ENCODE results near the gene ABHD12. TPM values are rescaled to one million over a fixed set of nuclear protein-coding genes. Genes with fewer than 3 reads are reported as not detected.

ABHD12 gene
- total and polyA plus RNA-seq, 2 donors: 30.9 to 34.3 TPM

GRCh38 chr20:25277941-25278521 lies 112.6 kb downstream of the ABHD12 start:
- 94% methylated on average over 19 of the region's 19 CpGs for WGBS
- no peaks in the 10 kb centered on the region for H3K36me3 ChIP-seq (ENCODE audit: insufficient read depth)
- no peak overlapping the region for H3K27ac ChIP-seq (ENCODE audit: low read depth)
- H3K4me1 ChIP-seq (ENCODE audit: insufficient read depth): no peaks in the 10 kb centered on the region
- DNase-seq (ENCODE audit: extremely low spot score): no peak
- H3K4me3 ChIP-seq (ENCODE audit: low read depth, low read length): no peak overlapping the region

- Histone ChIP-seq H3K4me3 (ENCODE audit: low read depth, low read length) (no peak overlapping the region), H3K36me3 (ENCODE audit: insufficient read depth) (no peaks in the 10 kb centered on the region), H3K4me1 (ENCODE audit: insufficient read depth) (no peaks in the 10 kb centered on the region), H3K27ac (ENCODE audit: low read depth) (no peak overlapping the region)
- WGBS: 86% methylated on average over 24 of the region's 24 CpGs
- no peak for DNase-seq (ENCODE audit: extremely low spot score)
Measured at GRCh38 chr20:25277051-25277801, 113.4 kb downstream of the ABHD12 start.

- no peak overlapping the region for H3K27ac ChIP-seq (ENCODE audit: low read depth)
Measured at GRCh38 chr20:25276533-25277050, 114.0 kb downstream of the ABHD12 start.

DNA sequence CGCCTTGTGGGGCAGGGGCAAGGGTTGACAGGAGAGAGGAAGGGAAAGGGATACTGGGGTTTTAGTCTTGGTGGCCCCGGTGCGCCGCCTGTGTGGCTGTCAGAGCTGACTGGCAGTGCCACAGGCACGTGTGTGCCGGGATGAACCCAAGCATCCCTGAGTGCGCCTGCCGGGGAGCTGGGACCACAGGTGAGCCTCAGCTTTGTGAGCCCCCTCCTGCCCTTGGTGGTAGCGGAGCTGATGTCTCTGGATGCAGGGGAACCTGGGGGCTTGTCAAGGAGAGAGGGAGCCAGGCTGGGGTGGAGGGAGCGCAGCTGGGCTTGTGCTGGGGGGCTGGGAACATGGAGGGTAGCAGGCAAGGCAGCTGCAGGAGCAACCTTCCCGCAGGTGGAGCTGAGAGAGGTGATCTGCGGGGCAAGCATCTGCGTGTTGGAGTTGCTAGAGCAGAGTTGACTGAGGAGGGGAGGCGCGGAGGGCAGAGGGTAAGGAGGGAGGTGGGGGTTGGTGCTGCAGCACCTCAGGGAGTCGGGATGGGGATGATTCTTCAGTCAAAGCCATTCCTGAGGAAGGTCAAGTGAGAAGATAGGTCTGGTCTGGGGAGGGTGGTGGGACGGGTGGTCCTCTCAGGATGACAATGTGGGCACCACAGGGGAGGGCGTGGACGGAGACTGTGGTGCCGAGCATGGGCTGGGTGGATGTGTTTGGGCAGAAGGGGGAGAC lies 114.7 kb downstream of the ABHD12 start:
- Histone ChIP-seq H3K36me3 (ENCODE audit: insufficient read depth) (no peaks in the 10 kb centered on the region), H3K4me3 (ENCODE audit: low read depth, low read length) (no peak overlapping the region), H3K4me1 (ENCODE audit: insufficient read depth) (no peaks in the 10 kb centered on the region), H3K27ac (ENCODE audit: low read depth) (no peak overlapping the region)
- no peak for DNase-seq (ENCODE audit: extremely low spot score)
- 93% methylated on average over 20 of the region's 20 CpGs for WGBS

More at GRCh38 chr20:25276533-25277050, 114.0 kb downstream of the ABHD12 start:
- Histone ChIP-seq H3K4me1 (ENCODE audit: insufficient read depth) (no peaks in the 10 kb centered on the region), H3K36me3 (ENCODE audit: insufficient read depth) (no peaks in the 10 kb centered on the region), H3K4me3 (ENCODE audit: low read depth, low read length) (no peak overlapping the region)
- WGBS: 92% methylated on average over 24 of the region's 24 CpGs
- DNase-seq (ENCODE audit: extremely low spot score): no peak

DNA sequence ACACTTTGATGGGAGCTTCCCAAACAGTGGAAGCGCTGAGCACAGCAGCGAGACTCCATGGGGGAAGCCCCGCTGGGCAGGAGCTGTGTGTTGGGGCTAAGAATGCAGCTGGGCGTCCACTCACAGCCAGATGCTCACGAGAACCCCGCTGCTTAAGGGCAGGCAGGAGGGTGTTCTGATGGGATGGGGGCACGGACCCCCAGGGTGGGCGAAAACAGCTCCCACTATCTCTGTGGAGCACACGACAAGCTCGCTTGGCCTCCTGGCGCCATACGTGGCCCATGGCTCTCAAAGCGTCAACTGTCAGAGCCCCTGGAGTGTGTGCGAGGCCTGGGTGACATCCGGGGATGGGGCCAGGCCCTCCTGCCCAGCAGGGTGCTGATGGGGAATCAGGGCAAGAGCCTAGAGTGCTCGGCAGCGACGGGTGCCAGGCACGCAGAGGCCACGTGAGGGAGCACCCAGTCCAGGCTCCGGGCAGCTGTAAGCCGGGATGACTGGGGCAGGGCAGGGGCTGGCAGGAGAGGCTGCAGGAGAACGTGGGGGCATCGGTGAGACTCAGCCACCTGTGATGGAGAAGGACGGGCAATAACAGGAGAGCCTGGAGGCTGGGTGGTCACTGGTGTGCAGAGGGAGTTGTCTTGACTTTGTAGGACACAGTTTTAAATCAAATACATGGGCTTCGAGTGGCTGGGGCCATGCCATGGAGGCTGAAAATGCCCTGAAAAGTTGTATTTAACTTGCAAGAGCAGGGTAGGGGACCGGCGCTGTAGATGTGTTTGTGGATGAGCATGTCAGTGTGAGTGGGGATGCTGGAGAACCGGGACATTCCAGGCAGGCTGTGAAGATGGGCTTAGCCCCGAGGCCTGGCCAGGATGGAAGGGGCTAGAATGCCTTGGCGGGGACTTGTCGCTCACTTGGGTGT lies 115.5 kb downstream of the ABHD12 start:
- H3K36me3 ChIP-seq (ENCODE audit: insufficient read depth): no peaks in the 10 kb centered on the region
- H3K4me1 ChIP-seq (ENCODE audit: insufficient read depth): no peaks in the 10 kb centered on the region
- no peak overlapping the region for H3K27ac ChIP-seq (ENCODE audit: low read depth)
- DNase-seq (ENCODE audit: extremely low spot score): no peak
- 93% methylated on average over 32 of the region's 32 CpGs for WGBS
- H3K4me3 ChIP-seq (ENCODE audit: low read depth, low read length): no peak overlapping the region

- Histone ChIP-seq H3K4me1 (ENCODE audit: insufficient read depth) (no peaks in the 10 kb centered on the region), H3K4me3 (ENCODE audit: low read depth, low read length) (no peak overlapping the region), H3K27ac (ENCODE audit: low read depth) (no peak overlapping the region), H3K36me3 (ENCODE audit: insufficient read depth) (no peaks in the 10 kb centered on the region)
- no peak for DNase-seq (ENCODE audit: extremely low spot score)
- 95% methylated on average over 20 of the region's 20 CpGs for WGBS
Measured at GRCh38 chr20:25274481-25274880, 116.2 kb downstream of the ABHD12 start.

GRCh38 chr20:25273541-25274358 lies 116.9 kb downstream of the ABHD12 start:
- no peaks in the 10 kb centered on the region for H3K4me1 ChIP-seq (ENCODE audit: insufficient read depth)
- no peaks in the 10 kb centered on the region for H3K36me3 ChIP-seq (ENCODE audit: insufficient read depth)
- H3K27ac ChIP-seq (ENCODE audit: low read depth): no peak overlapping the region
- WGBS: 80% methylated on average over 20 of the region's 20 CpGs
- H3K4me3 ChIP-seq (ENCODE audit: low read depth, low read length): no peak overlapping the region
- no peak for DNase-seq (ENCODE audit: extremely low spot score)

GRCh38 chr20:25273046-25273445 lies 117.6 kb downstream of the ABHD12 start:
- WGBS: 85% methylated on average over 10 of the region's 10 CpGs
- Histone ChIP-seq H3K27ac (ENCODE audit: low read depth) (no peak overlapping the region), H3K4me1 (ENCODE audit: insufficient read depth) (no peaks in the 10 kb centered on the region), H3K36me3 (ENCODE audit: insufficient read depth) (no peaks in the 10 kb centered on the region), H3K4me3 (ENCODE audit: low read depth, low read length) (no peak overlapping the region)
- DNase-seq (ENCODE audit: extremely low spot score): no peak

DNA sequence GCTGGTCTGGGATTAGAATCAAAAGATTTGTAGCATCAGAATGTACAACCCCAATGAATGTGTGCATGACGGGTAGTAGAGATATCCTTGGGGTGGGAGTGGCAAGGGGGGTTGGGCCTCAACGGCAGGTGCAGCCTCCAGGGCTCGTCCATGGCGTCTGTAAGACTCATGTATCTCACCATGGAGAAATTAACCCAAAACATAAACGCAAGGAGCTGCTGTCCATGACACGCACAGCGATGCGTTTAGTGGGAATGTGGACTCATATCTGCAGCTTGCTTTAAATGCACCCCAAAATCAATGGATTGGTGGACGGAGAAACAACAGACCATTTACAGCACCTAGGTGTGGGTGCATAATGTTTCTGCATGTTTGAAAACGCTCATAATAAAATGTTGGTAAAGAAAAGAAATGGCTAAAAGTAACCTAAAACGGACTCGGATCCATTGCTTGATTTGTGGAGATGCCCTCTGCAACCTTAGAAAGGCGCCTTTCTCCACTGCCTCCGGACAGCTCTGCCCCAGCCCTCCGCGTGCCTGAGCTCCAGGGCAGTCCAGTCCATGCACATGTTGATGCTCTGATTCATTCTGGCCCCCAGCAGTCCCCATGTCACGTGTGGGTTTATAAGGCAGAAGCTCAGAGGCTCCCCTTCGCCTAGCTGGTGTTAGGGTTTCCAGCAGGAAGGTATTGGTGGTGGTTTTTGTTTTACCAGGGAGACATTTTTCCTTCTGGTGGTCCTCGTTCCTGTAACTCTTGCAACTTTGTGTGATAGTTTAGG lies 118.2 kb downstream of the ABHD12 start:
- Histone ChIP-seq H3K36me3 (ENCODE audit: insufficient read depth) (no peaks in the 10 kb centered on the region), H3K4me3 (ENCODE audit: low read depth, low read length) (no peak overlapping the region), H3K4me1 (ENCODE audit: insufficient read depth) (no peaks in the 10 kb centered on the region), H3K27ac (ENCODE audit: low read depth) (no peak overlapping the region)
- 86% methylated on average over 19 of the region's 19 CpGs for WGBS
- no peak for DNase-seq (ENCODE audit: extremely low spot score)

DNA sequence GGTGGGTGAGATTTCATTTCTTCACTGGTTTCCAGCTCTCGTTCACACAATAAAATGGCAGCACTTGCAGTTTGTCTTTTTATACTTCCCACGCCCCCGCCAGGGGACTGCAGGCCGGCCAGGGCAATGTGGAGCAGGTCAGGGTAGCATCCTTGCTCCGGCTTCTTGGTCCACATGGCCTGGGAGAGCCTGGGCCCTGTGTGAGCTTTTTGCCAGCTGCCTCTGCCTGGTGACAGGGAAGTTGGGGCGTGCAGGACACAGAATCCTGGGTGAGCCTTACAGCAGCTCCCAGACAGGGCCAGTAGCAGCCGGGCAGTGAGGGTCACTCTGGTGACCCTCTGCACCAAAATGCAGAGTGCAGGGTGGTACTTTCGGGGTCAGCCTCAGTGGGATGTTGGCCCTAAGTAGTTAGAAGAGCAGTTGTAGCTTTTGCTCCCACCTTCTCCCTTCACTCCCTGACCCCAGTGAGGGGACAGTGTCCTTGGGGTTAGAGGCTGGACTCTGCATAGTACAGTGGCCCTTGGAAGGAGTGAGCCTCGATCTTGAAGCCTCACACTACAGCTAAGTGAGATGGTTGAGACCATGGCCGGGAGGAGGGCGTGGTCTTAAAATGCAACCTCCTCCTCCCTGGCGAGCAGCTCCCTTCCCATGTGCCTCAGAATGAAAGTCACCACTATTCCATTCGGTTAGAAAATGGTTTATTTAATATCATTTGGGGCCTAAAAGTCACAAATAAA lies 119.0 kb downstream of the ABHD12 start:
- no peak for DNase-seq (ENCODE audit: extremely low spot score)
- H3K36me3 ChIP-seq (ENCODE audit: insufficient read depth): no peaks in the 10 kb centered on the region
- 93% methylated on average over 13 of the region's 13 CpGs for WGBS
- no peaks in the 10 kb centered on the region for H3K4me1 ChIP-seq (ENCODE audit: insufficient read depth)
- no peak overlapping the region for H3K4me3 ChIP-seq (ENCODE audit: low read depth, low read length)
- H3K27ac ChIP-seq (ENCODE audit: low read depth): no peak overlapping the region

DNA sequence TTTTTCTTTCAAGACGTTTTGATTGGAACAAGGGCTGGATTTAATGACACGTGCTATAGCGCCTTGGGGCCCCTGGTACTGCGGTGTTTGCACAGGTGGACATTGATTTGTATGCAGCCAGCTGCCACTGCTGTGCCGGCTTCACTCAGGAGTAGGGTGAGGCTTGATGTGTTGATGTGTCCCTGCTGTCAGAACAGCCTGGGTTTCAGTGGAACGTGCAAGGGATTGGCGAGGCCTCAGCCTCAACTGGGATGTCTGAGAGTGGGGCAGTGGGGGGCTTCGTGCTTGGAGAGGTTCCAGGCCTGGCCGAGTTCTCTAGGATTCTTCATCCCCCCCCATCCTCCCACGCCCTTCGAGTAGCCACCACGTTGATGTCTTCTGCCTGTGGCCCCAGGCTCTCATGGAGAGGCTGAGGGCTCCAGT lies 119.8 kb downstream of the ABHD12 start:
- DNase-seq (ENCODE audit: extremely low spot score): no peak
- H3K27ac ChIP-seq (ENCODE audit: low read depth): no peak overlapping the region
- H3K36me3 ChIP-seq (ENCODE audit: insufficient read depth): no peaks in the 10 kb centered on the region
- H3K4me3 ChIP-seq (ENCODE audit: low read depth, low read length): no peak overlapping the region
- 87% methylated on average over 12 of the region's 12 CpGs for WGBS
- no peaks in the 10 kb centered on the region for H3K4me1 ChIP-seq (ENCODE audit: insufficient read depth)
